ENCODE measurements around the gene RPL37. TPM values are rescaled to one million over a fixed set of nuclear protein-coding genes. Genes with fewer than 3 reads are reported as not detected.

The RPL37 gene
- total and polyA plus RNA-seq, 2 donors (not counting 3 experiments of a cell fraction or from before 2014, with no cell fraction given): 259 to 1,348 TPM

GRCh38 chr5:40844565-40844964 lies 9.5 kb upstream of the RPL37 start:
- Histone ChIP-seq H4K20me1 (replicated peaks; ENCODE audit: control insufficient read depth, extremely low read depth, insufficient read depth, low read length) (no peaks in the 10 kb centered on the region), H3K9me1 (replicated peaks; ENCODE audit: control insufficient read depth, extremely low read depth, insufficient read depth, low read length) (no peaks in the 10 kb centered on the region), H2AFZ (ENCODE audit: low read depth, low read length) (no peak overlapping the region), H3K27ac (ENCODE audit: insufficient read depth, low read depth, low read length) (no peak overlapping the region), H3K79me2 (ENCODE audit: control insufficient read depth, insufficient read depth, low read length) (peaks cover 53% of the 10 kb centered on the region), H3K36me3 (ENCODE audit: control insufficient read depth in 2 of 2, extremely low read depth in 1 of 2, insufficient read depth in 2 of 2, low read length in 2 of 2) (peaks cover 0 to 3% of the 10 kb centered on the region in 2 experiments), H3K9ac (replicated peaks; ENCODE audit: extremely low read depth, insufficient read depth, low read length) (no peak overlapping the region), H3K4me1 (ENCODE audit: control insufficient read depth, extremely low read depth, insufficient read depth, low read length) (peaks cover 17% of the 10 kb centered on the region), H3K4me2 (ENCODE audit: insufficient read depth, low read length) (no peak overlapping the region), H3K9me3 (replicated peaks; ENCODE audit: control insufficient read depth, insufficient read depth, low read length) (no peaks in the 10 kb centered on the region), H3K4me3 (replicated peaks in 1 of 3; ENCODE audit: insufficient read depth in 1 of 3, low read depth in 1 of 3, low read length in 3 of 3) (no peak overlapping the region), H3K27me3 (ENCODE audit: control insufficient read depth in 2 of 2, insufficient read depth in 2 of 2, low read length in 2 of 2) (no peaks in the 10 kb centered on the region)
- FAIRE-seq: no peak
- intact Hi-C loops (cut with micrococcal nuclease): no loop called here
- ChIA-PET POLR2A (no interaction called here), CTCF (no interaction called here)
- BruUV-seq (replicated peaks): no TSS peak
- dilution Hi-C loops (cut with MboI; ENCODE audit: extremely low pct_ligation_motif_present, low sequenced_read_pairs): no loop called here
- no peak for TF ChIP-seq JUN (IDR thresholded peaks at IDR 0.05; ENCODE audit: borderline replicate concordance, insufficient read depth, insufficient read length, low read depth)
- no peak for TF ChIP-seq MAX (IDR thresholded peaks at IDR 0.05; ENCODE audit: insufficient read depth, insufficient read length)
- no peak for TF ChIP-seq CTCF (IDR thresholded peaks at IDR 0.05; ENCODE audit: extremely low read depth in 1 of 2, insufficient read depth in 1 of 2, low read depth in 1 of 2, low read length in 2 of 2)
- TF ChIP-seq GATA2 (IDR thresholded peaks at IDR 0.05; ENCODE audit: insufficient read depth, insufficient read length, low read depth, low read length): no peak
- TF ChIP-seq MYC (IDR thresholded peaks at IDR 0.05; ENCODE audit: low read depth, low read length): no peak
- no peak for TF ChIP-seq EZH2 (IDR thresholded peaks at IDR 0.05; ENCODE audit: borderline replicate concordance, low read depth, low read length, severe bottlenecking)
- no peak for TF ChIP-seq POLR2AphosphoS5 (IDR thresholded peaks at IDR 0.05; ENCODE audit: insufficient read depth, low read depth, low read length)
- TF ChIP-seq FOS (IDR thresholded peaks at IDR 0.05; ENCODE audit: borderline replicate concordance, insufficient read depth, low read length): no peak
- TF ChIP-seq POLR2A (IDR thresholded peaks at IDR 0.05; ENCODE audit: low read depth, low read length): no peak
- DNase-seq (ENCODE audit: low read depth, low spot score): no peak
